ENCODE data around the gene SH3BGRL2.
"Not testable (repeated sequence)": the region's sequence is repeated elsewhere in the genome, so short reads cannot be mapped to it uniquely, and the experiment has no call there.

The SH3BGRL2 gene

DNA sequence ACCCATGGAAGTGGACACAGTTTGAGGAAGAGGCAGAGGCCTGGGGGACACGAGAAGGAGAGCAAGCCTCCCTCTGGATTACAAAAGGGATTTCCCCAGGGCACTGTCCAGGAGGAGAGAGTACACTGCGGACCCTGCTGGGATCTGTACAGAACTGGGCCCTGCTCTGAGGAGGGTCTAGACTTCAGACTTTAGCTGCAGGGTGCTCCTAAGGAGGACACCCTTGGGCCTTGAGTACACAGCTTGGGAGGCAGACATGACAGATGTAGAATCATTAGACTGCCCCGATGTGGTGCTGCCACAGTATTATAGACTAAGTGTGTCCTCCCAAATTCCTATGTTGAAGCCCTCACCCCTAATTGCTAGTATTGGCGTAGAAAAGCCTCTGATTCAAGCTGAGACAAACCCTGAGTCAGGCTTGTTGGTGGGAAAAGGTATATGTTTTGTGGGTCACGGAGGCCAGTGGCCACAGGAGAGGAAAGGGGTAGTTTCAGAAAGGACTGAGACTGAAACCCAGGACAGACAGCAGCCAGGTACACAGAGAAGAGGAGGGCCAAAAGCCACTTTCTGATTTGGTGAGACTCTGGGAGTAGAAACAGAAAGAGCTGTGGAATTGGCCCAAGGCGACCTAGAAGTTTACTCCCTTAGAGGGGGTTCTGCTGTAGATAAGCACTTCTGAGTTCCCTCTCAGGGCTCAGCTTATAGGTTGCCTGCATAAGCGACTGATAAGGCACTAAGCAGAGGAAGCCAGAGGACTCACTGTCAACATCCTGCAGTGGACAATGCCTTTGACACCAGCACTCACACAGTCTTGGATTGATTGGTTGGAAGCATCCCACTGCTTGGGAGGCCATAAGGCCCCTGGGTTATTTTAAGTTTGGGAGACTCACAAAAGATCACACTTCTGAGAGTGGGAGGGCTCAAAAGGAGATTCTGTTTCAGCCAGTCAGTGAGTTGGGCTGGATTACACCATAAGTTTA, 16.5 kb upstream of the SH3BGRL2 start:
- DNase-seq: no peak

- DNase-seq: no peak
Observed at GRCh38 chr6:79617518-79617941, 13.6 kb upstream of the SH3BGRL2 start.

DNA sequence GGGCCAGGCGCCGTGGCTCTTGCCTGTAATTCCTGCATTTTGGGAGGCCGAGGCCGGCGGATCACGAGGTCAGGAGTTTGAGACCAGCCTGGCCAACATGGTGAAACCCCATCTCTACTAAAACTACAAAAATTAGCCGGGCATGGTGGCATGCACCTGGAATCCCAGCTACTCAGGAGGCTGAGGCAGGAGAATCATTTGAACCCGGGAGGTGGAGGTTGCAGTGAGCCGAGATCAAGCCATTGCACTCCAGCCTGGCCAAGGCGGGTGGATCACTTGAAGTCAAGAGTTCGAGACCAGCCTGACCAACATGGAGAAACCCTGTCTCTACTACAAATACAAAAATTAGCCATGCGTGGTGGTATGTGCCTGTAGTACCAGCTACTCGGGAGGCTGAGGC, 12.7 kb upstream of the SH3BGRL2 start:
- DNase-seq: not testable (repeated sequence)

DNA sequence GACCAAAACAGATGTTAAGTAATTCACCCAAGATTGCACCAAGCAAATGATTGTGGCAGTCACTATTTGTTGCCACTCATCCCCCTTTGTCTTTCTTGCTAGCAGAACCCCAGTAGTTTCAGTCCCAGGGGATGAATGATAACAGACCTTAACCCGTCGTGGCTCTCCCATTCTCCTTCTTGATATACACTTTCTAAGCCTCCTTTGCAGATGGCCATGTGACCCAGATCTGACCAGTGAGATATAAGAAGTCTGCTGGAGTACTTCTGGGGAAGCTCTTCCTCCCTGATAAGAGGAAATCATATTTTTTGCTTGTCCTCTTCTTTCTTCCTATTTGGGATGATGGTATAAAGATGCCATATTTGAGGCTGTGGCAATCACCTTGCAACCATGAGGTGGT, 9.6 kb upstream of the SH3BGRL2 start:
- DNase-seq: no peak

DNA sequence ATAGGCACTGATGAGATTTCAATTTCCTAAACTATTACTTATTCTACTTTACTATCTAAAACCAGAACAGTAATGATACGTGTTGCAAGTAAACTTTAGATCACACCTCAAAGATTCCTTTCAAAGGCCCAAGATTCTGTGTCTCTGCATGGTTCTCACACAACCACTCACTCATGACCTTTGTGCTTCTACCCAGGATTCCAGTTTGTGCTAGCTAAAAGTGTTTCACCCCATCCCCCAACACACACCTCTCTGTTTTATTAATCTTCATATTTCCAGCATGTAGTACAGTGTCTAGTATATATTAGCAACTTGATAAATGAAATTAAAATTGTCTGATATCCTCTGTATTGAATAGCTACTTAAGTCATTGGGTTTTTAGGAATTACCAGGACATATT, 8.8 kb upstream of the SH3BGRL2 start:
- no peak for DNase-seq

DNA sequence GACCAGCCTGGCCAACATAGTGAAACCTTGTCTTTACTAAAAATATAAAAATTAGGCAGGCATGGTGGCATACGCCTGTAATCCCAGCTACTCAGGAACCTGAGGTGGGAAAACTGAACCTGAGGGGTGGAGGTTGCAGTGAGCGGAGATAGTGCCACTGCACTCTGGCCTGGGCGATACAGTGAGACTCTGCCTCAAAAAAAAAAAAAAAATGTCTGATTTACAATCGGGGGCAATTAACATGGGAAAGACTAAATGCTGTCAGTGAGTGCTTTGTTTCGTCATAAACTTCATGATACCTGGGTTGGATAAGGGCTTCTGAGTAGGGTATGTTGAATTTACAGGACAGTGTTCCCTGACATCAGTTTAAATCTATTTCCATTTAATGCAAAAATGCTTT, 8.0 kb upstream of the SH3BGRL2 start:
- DNase-seq: no peak

GRCh38 chr6:79625746-79626145, 5.4 kb upstream of the SH3BGRL2 start:
- no peak for DNase-seq

- DNase-seq: no peak
Observed at GRCh38 chr6:79626811-79627210, 4.3 kb upstream of the SH3BGRL2 start.

- no peak for DNase-seq
Observed at GRCh38 chr6:79627422-79627821, 3.7 kb upstream of the SH3BGRL2 start.

DNA sequence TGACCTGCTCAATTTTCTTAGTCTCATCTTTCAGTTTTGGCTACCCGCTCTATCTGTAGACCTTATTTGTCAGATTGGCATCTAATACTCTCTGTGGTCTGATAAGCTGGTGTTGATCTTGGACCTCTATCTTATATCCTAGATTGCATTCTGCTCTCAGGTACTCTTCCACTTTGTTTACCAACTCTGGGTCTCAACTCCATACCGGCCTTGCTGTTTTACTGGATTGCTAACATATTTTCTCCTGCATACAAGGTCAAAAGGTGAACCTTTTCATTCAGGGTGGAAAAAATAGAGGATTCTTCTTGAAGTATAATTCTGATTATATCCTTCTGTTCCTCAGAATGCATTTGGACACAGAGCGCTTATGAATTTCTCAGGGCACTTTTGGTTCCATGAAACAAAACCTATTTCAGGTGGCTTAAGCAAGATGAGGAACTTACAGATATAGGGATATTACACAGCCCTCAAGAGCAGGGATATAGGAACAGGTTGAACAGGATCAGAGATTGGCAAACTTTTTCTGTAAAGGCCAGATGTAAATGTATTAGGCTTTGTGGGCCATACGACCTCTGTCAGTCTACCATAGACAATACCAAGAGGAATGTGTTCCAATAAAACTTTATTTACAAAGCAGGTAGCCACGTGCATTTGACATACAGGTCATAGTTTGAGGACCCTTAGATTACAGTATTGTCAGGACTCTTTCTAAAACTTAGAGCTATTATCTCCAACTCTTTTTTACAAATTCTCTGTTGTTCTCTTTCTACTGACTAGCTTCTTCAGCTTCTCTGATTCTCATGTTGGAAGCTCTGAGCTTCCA, 2.5 kb upstream of the SH3BGRL2 start:
- no peak for DNase-seq

GRCh38 chr6:79630380-79630882, 698 bp upstream of the SH3BGRL2 start:
- no peak for DNase-seq

DNA sequence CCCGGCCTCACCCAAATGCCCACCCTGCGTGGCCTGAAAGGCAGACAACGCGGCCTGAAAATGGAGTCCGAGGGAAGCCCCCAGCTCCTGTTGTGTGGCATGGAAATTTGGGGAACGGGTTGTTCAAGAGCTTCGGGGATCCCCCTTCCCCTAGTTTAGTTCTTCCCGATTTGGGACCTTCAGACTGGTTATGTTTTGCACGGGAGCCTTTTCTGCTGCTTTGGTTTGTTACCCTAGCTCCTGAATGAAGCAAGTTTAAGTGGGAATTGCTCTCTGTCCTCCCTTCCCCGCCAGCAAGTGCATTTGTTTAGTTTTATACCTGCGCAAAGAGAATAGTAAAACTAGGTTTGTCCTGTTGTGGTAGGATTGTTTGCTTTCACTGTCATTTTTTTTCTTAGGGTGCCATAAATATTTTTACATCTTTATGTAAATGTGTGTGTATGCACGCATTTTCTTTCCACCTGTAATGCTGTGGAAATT, 604 bp downstream of the SH3BGRL2 start:
- no peak for DNase-seq

DNA sequence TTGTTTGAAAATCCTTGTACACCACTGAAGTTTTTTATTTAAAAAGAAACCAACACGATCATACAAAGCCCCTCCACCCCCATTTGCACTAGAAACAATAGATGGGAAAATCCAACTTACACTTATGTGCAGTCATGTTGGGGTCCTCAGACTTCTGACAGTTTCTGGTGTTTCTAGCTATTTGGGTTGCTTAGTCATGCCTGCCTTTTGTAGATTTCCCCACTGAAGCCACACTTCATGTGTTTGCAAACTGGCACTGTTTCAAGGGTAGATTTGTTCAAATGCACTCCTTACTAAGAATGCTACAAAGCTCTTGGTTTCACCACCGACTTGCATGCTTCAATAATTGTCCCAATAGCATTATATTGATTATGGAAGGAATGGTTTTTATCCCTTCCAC, 1.5 kb downstream of the SH3BGRL2 start:
- no peak for DNase-seq

DNA sequence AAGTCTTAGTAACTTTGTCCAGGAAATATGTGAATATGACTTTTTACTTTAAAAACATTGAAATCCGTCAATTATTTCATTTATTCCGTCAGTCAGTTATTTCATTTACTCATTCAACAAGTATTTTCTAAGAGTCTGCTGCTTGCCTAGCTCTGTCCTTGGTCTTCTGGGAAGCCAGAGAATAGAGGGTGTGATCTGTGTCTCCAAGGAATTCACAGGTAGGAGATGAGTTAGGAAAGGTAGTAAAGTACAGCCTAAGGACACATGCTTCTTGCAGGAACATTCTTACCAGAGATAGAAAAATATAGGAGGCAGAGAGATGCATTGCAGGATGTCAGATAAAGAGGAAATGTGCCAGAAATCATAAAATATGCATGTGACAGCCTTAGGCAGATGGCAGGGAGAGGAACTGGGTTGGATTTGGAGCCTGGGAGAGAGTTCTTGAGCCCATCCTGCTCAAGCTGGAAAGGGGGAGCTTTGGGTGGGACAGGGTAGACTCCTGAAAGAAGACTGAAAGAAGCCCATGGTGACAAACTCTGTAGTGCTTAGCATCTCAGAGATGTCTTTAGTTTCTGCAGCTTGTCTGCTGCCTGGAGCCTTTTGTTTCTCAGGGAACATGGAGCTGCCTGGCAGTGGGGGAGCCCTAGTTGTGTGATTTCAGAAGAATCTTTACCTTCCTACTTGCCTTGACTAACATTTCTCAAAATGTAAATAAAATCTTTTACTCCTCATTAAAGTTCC, 3.5 kb downstream of the SH3BGRL2 start:
- no peak for DNase-seq

GRCh38 chr6:79635232-79635543, 4.1 kb downstream of the SH3BGRL2 start:
- DNase-seq: no peak

DNA sequence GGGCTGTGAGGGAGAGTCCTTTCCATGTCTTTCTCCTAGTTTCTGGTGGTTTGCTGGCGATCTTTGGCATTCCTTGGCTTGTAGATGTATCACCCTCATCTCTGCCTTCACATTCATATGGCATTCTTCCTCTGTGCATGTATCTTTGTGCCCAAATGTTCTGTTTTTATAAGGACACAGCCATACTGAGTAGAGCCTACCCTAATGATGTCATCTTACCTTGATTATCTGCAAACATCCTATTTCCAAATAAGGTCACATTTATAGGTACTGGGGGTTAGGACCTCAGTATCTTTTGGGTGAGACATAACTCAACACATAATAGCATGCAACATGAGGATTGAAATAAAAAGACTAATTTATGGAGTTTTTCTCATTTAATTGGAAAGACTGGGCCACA, 5.5 kb downstream of the SH3BGRL2 start:
- DNase-seq: no peak

DNA sequence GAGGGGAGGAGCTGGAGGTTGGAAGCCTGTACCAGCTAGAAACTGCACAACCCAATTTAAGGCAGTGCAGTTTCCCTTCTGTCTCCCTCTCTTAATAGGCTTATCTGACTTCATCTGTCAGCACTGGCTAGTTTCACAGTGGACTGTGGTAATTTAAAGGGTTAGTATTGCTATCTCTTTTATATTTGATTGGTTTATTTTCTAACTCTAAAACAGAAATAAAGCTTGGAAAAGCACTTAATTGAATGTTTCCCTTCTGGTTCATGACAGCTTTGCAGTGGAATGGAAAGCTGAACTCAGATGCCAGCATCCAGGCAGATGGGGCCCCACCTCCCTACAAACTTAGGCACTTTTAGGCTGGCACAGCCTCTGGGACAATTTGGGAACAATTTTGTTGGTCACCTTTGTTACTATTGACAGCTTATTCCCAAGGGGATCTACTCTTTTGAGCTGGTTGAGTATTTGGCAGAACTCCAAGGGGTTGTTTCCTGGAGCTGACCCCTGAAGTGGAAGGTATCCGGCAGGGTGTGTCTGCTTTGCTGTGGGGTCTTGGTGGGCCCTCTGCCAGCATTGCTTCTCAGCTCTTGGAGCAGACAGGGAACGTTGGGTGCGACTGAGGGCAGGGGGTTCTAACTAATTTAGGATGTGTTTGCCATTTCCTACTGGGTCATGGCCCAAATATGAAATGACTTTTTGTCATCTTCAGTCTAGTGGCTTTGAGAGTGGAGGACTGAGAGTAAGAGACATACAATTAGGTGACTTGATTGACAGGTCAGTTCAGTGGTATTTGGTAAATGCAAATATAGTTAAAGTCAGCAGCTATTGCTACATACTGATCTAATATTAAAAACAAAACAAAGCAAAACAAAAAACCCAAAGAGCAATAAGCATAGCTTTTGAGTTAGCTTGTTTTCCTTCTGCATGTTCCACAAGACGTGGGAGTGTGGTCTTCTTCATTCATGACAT, 9.3 kb downstream of the SH3BGRL2 start:
- DNase-seq: no peak

DNA sequence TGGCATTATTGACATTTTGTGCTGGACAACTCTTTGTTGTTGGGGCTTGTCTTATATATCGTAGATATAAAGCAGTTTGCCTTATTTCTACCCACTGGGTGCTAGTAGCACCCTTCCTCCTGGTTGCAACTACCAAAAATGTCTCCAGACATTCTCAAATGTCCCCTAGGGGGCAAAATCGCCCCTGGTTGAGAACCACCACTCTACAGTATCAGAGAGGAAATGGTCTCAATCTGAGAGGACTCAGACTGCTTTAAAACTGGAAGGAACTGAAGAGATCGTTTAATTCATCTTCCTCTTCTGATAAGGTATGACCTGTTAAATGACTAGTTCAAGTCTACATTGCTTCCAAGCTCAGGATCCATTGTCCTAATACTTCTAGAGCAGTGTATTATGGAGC, 14.9 kb downstream of the SH3BGRL2 start:
- DNase-seq: no peak

DNA sequence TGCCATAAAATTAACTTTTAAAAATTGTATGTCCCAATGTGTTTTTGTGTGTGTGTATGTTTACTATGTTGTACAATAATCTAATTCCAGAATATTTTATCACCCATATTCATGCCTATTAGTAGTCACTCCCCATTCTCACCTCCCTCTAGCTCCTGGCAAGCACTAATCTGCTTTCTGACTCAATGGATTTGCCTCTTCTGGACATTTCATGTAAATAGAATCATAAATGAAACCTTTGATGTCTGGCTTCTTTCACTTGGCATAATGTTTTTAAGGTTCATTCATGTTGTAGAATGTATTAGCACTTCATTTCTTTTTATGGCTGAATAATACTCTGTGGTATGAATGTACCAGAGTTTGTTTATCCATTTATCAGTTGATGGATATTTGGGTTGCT, 15.4 kb downstream of the SH3BGRL2 start:
- no peak for DNase-seq

- no peak for DNase-seq
Observed at GRCh38 chr6:79647741-79648140, 16.6 kb downstream of the SH3BGRL2 start.

- no peak for DNase-seq
Observed at GRCh38 chr6:79648328-79648727, 17.2 kb downstream of the SH3BGRL2 start.

DNA sequence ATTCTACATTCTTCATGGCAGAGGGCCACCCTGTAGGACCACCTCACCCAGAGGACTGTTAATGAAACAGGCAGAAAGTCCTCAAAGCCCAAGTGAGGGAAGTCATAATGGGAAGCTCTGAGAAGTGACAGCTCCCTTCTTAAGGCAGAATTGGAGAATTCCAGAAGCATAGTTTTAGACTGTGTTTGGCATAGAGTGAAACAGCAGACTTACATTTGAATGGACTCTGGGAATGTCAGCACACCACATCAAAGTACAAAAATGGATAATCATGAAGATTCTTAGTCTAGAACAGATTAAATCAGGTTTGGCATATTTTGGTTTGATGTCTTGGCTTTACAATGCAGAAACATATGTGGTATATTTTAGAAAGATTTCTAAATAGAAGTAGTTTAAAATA, 17.9 kb downstream of the SH3BGRL2 start:
- no peak for DNase-seq

Measured in stimulated activated CD8-positive, alpha-beta memory T cell treated with anti-CD3 and anti-CD28 coated beads, Interleukin-4, amount 100 ng/mL, for 48 hours (primary cell).